Measurements from ENCODE around the gene PARD3.

The PARD3 gene

DNA sequence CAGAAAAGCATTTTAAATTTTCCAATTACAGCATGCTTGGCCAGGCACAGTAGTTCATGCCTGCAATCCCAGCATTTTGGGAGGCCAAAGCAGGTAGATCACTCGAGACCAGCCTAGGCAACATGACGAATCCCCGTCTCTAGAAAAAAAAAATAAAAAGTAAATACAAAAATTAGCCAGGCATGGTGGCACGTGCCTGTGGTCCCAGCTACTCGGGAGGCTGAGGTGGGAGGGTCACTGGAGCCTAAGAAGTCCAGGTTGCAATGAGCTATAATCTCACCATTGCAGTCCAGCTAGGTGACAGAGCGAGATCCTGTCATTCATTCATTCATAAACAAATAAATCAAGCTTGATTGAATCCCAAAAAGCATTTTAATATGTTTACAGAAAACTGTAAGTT is 234.9 kb downstream of the PARD3 start:
- CTCF ChIA-PET = no interaction called here
- POLR2A ChIA-PET = interaction anchor here (0.6 kb wide), 1 partner anchor 14 kb away, joined by 3 read pairs; no protein-coding TSS in a partner anchor
- no peak for DNase-seq (ENCODE audit: extremely low spot score)
- TF ChIP-seq ELF4 (IDR thresholded peaks at IDR 0.05) (no peak), HDGF (IDR thresholded peaks at IDR 0.05; ENCODE audit: borderline replicate concordance) (no peak), ZNF384 (IDR thresholded peaks at IDR 0.05) (no peak), CTBP1 (IDR thresholded peaks at IDR 0.05; ENCODE audit: borderline replicate concordance) (no peak), LEF1 (IDR thresholded peaks at IDR 0.05; ENCODE audit: borderline replicate concordance) (no peak), NFRKB (IDR thresholded peaks at IDR 0.05) (no peak), BHLHE40 (IDR thresholded peaks at IDR 0.05; ENCODE audit: borderline replicate concordance) (no peak), SUZ12 (IDR thresholded peaks at IDR 0.05) (no peak), SP1 (IDR thresholded peaks at IDR 0.05) (no peak), TARDBP (IDR thresholded peaks at IDR 0.05) (no peak), FOXA1 (IDR thresholded peaks at IDR 0.05) (no peak), L3MBTL2 (conservative IDR thresholded peaks at IDR 0.05) (no peak), FOXM1 (IDR thresholded peaks at IDR 0.05; ENCODE audit: borderline replicate concordance) (no peak), ARNT (IDR thresholded peaks at IDR 0.05) (no peak)
- TF ChIP-seq, protein P1, sequence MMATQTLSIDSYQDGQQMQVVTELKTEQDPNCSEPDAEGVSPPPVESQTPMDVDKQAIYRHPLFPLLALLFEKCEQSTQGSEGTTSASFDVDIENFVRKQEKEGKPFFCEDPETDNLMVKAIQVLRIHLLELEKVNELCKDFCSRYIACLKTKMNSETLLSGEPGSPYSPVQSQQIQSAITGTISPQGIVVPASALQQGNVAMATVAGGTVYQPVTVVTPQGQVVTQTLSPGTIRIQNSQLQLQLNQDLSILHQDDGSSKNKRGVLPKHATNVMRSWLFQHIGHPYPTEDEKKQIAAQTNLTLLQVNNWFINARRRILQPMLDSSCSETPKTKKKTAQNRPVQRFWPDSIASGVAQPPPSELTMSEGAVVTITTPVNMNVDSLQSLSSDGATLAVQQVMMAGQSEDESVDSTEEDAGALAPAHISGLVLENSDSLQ (IDR thresholded peaks at IDR 0.05) = no peak

DNA sequence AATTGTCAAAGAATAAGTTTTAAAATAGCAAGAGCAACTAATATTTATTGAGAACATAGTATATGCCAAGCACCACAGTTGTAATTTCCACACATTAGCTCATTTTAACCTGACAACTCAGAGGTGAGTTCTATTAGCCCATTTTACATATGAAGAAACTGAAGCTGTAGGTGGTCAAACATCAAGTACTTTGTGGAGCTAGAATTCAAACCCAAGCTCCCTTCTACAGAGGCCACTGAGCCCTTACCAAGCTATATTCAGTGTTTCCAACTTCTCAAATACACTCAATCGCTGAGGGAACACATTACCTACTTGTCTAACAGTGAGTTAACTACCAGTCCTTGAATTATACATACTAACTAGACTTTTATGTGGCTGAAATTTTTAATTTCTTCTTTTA is 236.6 kb downstream of the PARD3 start:
- ChIA-PET POLR2A (no interaction called here), CTCF (no interaction called here)
- TF ChIP-seq CTBP1 (IDR thresholded peaks at IDR 0.05; ENCODE audit: borderline replicate concordance) = no peak
- TF ChIP-seq ARNT (IDR thresholded peaks at IDR 0.05) = no peak
- TF ChIP-seq ELF4 (IDR thresholded peaks at IDR 0.05) = no peak
- no peak for TF ChIP-seq NFRKB (IDR thresholded peaks at IDR 0.05)
- no peak for TF ChIP-seq HDGF (IDR thresholded peaks at IDR 0.05; ENCODE audit: borderline replicate concordance)
- TF ChIP-seq BHLHE40 (IDR thresholded peaks at IDR 0.05; ENCODE audit: borderline replicate concordance) = no peak
- TF ChIP-seq LEF1 (IDR thresholded peaks at IDR 0.05; ENCODE audit: borderline replicate concordance) = no peak
- TF ChIP-seq SUZ12 (IDR thresholded peaks at IDR 0.05) = no peak
- TF ChIP-seq ZNF384 (IDR thresholded peaks at IDR 0.05) = no peak
- TF ChIP-seq FOXA1 (IDR thresholded peaks at IDR 0.05) = no peak
- TF ChIP-seq L3MBTL2 (conservative IDR thresholded peaks at IDR 0.05) = no peak
- TF ChIP-seq, protein P1 (IDR thresholded peaks at IDR 0.05) = no peak
- no peak for TF ChIP-seq SP1 (IDR thresholded peaks at IDR 0.05)
- no peak for TF ChIP-seq FOXK2 (IDR thresholded peaks at IDR 0.05)
- no peak for TF ChIP-seq TARDBP (IDR thresholded peaks at IDR 0.05)
- no peak for TF ChIP-seq FOXM1 (IDR thresholded peaks at IDR 0.05; ENCODE audit: borderline replicate concordance)
- DNase-seq (ENCODE audit: extremely low spot score) = no peak

DNA sequence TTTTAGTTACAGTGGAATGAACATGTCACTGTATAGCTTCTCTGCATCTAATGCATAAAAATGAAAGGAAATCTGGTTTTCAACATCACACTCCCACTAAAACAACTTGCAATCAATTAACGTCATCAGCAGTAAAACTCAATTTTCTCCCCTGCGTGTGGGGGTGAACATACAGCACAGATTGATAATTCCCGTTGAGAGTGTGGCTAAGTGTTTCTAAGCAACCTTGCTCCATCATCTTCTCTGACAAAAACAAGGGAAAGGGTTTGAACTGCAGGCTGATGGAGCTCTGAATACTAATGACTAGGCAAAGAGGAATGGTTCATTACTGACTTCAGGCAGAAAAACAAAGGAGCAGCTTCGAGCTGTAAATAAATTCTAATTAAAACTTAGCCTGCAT is 238.3 kb downstream of the PARD3 start:
- ChIA-PET POLR2A (no interaction called here), CTCF (interaction anchor here (0.6 kb wide), 1 partner anchor 284 kb away, joined by 5 read pairs; no protein-coding TSS in a partner anchor)
- DNase-seq (ENCODE audit: extremely low spot score) = no peak
- TF ChIP-seq SUZ12 (IDR thresholded peaks at IDR 0.05) (no peak), BHLHE40 (IDR thresholded peaks at IDR 0.05; ENCODE audit: borderline replicate concordance) (no peak), CTBP1 (IDR thresholded peaks at IDR 0.05; ENCODE audit: borderline replicate concordance) (no peak), ELF4 (IDR thresholded peaks at IDR 0.05) (no peak), LEF1 (IDR thresholded peaks at IDR 0.05; ENCODE audit: borderline replicate concordance) (no peak), ZNF384 (IDR thresholded peaks at IDR 0.05) (no peak), L3MBTL2 (conservative IDR thresholded peaks at IDR 0.05) (no peak), FOXM1 (IDR thresholded peaks at IDR 0.05; ENCODE audit: borderline replicate concordance) (no peak), FOXA1 (IDR thresholded peaks at IDR 0.05) (no peak), HDGF (IDR thresholded peaks at IDR 0.05; ENCODE audit: borderline replicate concordance) (no peak), NFRKB (IDR thresholded peaks at IDR 0.05) (no peak), ARNT (IDR thresholded peaks at IDR 0.05) (no peak), SP1 (IDR thresholded peaks at IDR 0.05) (no peak)
- TF ChIP-seq, protein P1 (IDR thresholded peaks at IDR 0.05) = no peak

DNA sequence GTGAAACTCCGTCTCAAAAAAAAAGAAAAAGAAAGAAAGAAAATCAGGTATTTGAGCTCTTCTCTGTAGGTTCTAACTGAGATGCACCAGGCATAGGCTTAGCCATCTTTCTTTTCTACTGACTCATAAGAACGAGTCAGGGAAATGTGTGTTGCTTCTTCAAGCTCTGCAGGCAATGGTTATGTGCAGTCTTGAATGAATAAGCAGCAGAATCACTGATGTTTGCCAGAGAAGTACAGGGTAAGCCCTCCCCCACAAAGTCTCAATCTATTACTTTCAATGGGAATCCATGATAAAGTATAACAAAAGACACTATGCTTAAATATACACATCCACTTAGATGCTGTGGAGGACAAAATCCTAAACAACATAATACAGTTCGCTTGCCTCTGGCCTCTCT is 239.2 kb downstream of the PARD3 start:
- TF ChIP-seq FOXA1 (IDR thresholded peaks at IDR 0.05) = no peak
- no peak for TF ChIP-seq ELF4 (IDR thresholded peaks at IDR 0.05)
- TF ChIP-seq, protein P1 (IDR thresholded peaks at IDR 0.05) = no peak
- no peak for TF ChIP-seq LEF1 (IDR thresholded peaks at IDR 0.05; ENCODE audit: borderline replicate concordance)
- TF ChIP-seq ZNF384 (IDR thresholded peaks at IDR 0.05) = no peak
- TF ChIP-seq SP1 (IDR thresholded peaks at IDR 0.05) = no peak
- no peak for TF ChIP-seq FOXK2 (IDR thresholded peaks at IDR 0.05)
- TF ChIP-seq BHLHE40 (IDR thresholded peaks at IDR 0.05; ENCODE audit: borderline replicate concordance) = no peak
- TF ChIP-seq CTBP1 (IDR thresholded peaks at IDR 0.05; ENCODE audit: borderline replicate concordance) = no peak
- no peak for TF ChIP-seq ARNT (IDR thresholded peaks at IDR 0.05)
- TF ChIP-seq FOXM1 (IDR thresholded peaks at IDR 0.05; ENCODE audit: borderline replicate concordance) = no peak
- no peak for TF ChIP-seq L3MBTL2 (conservative IDR thresholded peaks at IDR 0.05)
- POLR2A ChIA-PET = no interaction called here

DNA sequence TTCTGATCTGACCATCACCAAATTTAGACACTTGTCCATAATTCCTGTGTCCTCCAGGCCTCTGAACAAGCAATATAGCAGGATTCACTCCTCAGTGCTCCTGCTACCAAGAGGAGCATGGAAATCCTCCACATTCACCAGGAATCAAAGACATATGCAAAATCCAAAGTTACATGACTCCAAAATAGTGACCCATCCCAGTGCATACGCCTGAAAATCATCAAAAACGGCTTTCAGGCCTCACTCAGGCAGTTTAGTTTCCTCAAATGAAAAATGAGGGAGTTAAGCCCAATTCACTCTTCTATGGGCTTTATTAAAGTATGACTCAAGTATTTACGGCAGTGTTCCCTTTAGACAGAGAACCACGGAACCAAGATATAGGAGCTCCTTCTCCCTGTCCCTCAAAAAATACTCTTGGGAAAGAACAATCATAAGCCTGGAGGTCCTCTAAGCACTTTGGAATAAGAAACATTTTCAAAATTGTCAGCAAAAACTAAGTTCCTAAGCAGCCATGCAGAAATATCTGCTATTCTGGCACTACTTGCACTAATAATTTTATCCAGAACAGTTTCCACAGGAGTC is 240.7 kb downstream of the PARD3 start:
- TF ChIP-seq FOXK2 (IDR thresholded peaks at IDR 0.05) = no peak
- TF ChIP-seq ZNF384 (IDR thresholded peaks at IDR 0.05) = no peak
- TF ChIP-seq BHLHE40 (IDR thresholded peaks at IDR 0.05; ENCODE audit: borderline replicate concordance) = no peak
- no peak for TF ChIP-seq ELF4 (IDR thresholded peaks at IDR 0.05)
- TF ChIP-seq CTBP1 (IDR thresholded peaks at IDR 0.05; ENCODE audit: borderline replicate concordance) = no peak
- no peak for TF ChIP-seq TARDBP (IDR thresholded peaks at IDR 0.05)
- TF ChIP-seq NFRKB (IDR thresholded peaks at IDR 0.05) = no peak
- TF ChIP-seq SP1 (IDR thresholded peaks at IDR 0.05) = no peak
- TF ChIP-seq SUZ12 (IDR thresholded peaks at IDR 0.05) = no peak
- TF ChIP-seq HDGF (IDR thresholded peaks at IDR 0.05; ENCODE audit: borderline replicate concordance) = no peak
- no peak for TF ChIP-seq FOXA1 (IDR thresholded peaks at IDR 0.05)
- no peak for TF ChIP-seq ARNT (IDR thresholded peaks at IDR 0.05)
- no peak for TF ChIP-seq LEF1 (IDR thresholded peaks at IDR 0.05; ENCODE audit: borderline replicate concordance)
- TF ChIP-seq FOXM1 (IDR thresholded peaks at IDR 0.05; ENCODE audit: borderline replicate concordance) = no peak
- no peak for DNase-seq (ENCODE audit: extremely low spot score)
- ChIA-PET POLR2A (no interaction called here), CTCF (no interaction called here)

More for the DNA sequence above, 239.2 kb downstream of the PARD3 start:
- CTCF ChIA-PET = no interaction called here
- DNase-seq (ENCODE audit: extremely low spot score) = no peak
